Measurements from ENCODE around the gene NKPD1.

Gene NKPD1

DNA sequence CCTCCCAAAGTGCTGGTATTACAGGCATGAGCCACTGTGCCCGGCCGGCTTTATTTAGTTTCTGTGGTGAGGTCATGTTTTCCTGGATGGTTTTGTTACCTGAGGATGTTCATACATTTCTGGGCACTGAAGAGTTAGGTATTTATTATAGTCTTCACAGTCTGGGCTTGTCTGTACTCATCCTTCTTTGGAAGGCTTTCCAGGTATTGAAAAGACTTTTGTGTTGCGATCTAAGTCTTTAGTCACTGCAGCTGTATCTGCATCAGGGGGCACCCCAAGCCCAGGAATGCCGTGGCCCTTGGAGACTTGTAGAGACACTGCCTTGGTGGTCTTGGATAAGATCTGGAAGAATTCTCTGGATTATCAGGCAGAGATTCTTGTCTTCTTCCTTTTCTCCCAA, 30.6 kb upstream of the NKPD1 start:
- TF ChIP-seq CTCF (IDR thresholded peaks at IDR 0.05; ENCODE audit: insufficient read depth, missing control alignments) = no peak
- FAIRE-seq = no peak
- no peak for DNase-seq (ENCODE audit: insufficient read length, low spot score)

DNA sequence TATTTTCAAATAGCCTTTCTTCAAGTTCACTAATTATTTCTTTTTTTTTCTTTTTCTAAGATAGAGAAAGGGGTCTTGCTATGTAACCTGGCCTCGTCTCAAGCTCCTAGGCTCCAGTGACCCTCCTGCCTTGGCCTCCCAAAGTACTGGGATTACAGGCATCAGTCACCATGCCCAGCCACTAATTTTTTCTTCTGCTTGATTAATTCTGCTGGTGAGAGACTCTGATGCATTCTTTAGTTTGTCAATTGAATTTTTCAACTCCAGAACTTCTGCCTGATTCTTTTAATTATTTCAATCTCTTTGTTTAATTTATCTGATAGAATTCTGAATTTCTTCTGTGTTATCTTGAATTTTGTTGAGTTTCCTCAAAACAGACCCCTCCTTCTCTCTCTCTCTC, 29.2 kb upstream of the NKPD1 start:
- no peak for TF ChIP-seq CTCF (IDR thresholded peaks at IDR 0.05; ENCODE audit: insufficient read depth, missing control alignments)
- DNase-seq (ENCODE audit: insufficient read length, low spot score) = no peak
- FAIRE-seq = no peak

DNA sequence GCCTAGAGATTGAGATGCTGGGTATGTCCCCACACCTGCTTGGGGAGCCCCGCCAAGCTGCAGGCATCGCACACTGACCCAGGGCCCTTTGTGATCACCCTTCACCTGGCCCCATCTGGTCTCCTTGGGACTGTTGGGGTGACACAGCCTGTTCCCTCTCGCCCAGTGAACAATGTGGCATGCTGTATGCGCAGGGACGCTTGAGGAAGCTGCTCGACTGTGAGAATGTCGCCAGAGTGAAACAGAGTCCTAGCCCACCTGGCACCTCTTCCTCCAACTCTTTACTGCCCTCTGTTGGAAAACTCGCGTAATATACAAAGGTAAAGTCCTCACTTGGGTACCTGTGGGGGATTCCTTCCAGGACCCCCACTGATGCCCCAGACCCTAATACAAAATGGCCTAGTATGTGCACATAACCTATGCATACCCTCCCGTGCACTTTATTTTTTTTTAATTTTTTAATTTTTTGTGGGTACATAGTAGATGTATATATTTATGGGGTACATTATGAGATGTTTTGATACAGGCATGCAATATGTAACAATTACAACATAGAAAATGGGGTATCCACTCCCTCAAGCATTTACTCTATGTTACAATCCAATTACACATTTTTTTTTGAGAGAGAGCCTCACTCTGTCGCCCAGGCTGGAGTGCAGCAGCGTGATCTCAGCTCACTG, 26.8 kb upstream of the NKPD1 start:
- peak; percentile 43 for TF ChIP-seq CTCF (IDR thresholded peaks at IDR 0.05; ENCODE audit: insufficient read depth, missing control alignments)
- DNase-seq (ENCODE audit: insufficient read length, low spot score) (peak; percentile 57), FAIRE-seq (no peak)

GRCh38 chr19:45186509-45187334, 25.9 kb upstream of the NKPD1 start:
- TF ChIP-seq CTCF (IDR thresholded peaks at IDR 0.05; ENCODE audit: insufficient read depth, missing control alignments) = no peak
- DNase-seq (ENCODE audit: insufficient read length, low spot score) (no peak), FAIRE-seq (no peak)

GRCh38 chr19:45184115-45184514, 23.3 kb upstream of the NKPD1 start:
- FAIRE-seq (no peak), DNase-seq (ENCODE audit: insufficient read length, low spot score) (no peak)
- no peak for TF ChIP-seq CTCF (IDR thresholded peaks at IDR 0.05; ENCODE audit: insufficient read depth, missing control alignments)

GRCh38 chr19:45182758-45183157, 22.0 kb upstream of the NKPD1 start:
- DNase-seq (ENCODE audit: insufficient read length, low spot score) = no peak
- FAIRE-seq = no peak

More at GRCh38 chr19:45182758-45183157, 22.0 kb upstream of the NKPD1 start:
- TF ChIP-seq CTCF (IDR thresholded peaks at IDR 0.05; ENCODE audit: insufficient read depth, missing control alignments) = no peak

Data from D721Med (cell line).